Breast epithelium (tissue), 4 donors: Measurements from ENCODE around the gene FCSK. TPM values are rescaled to one million over a fixed set of nuclear protein-coding genes. Genes with fewer than 3 reads are reported as not detected.

Experiments
- DNase-seq, 2 donors: peaks; one replicate each; pipeline ENCODE4 v3.0.0-alpha.2; 2019; ENCODE audit warnings: low spot score in 2 of 2
- H3K27ac ChIP-seq, 2 donors: fragments of 200-600 bp; sonication (generic) in 1 of 2; one replicate each; pipeline ENCODE4 v1.5.1; 2016 to 2019; ENCODE audit warnings: mild to moderate bottlenecking in 1 of 2
- H3K27me3 ChIP-seq, 2 donors: fragments of 200-600 bp; sonication (generic) in 1 of 2; one replicate each; pipeline versions ENCODE4 v1.5.1 to v1.6.0; 2017 to 2019; ENCODE audit warnings: control low read depth in 1 of 2, mild to moderate bottlenecking in 1 of 2
- H3K36me3 ChIP-seq: fragments of 200-600 bp; one replicate; pipeline ENCODE4 v1.5.1; 2019
- H3K4me1 ChIP-seq, 2 donors: fragments of 200-600 bp; sonication (generic); one replicate each; pipeline ENCODE4 v1.5.1; 2016 to 2019; ENCODE audit warnings: control low read depth in 1 of 2
- H3K4me3 ChIP-seq, 3 donors: fragments of 200-600 bp; sonication (generic); 1 replicate in 2 of 3; 2 replicates in 1 of 3; pipeline ENCODE4 v1.5.1; 2016 to 2019; ENCODE audit warnings: mild to moderate bottlenecking in 3 of 3, moderate library complexity in 2 of 3
- H3K9me3 ChIP-seq, 2 donors: fragments of 200-600 bp; sonication (generic) in 1 of 2; one replicate each; pipeline ENCODE4 v1.5.1; 2016 to 2019; ENCODE audit warnings: control low read depth in 1 of 2
- CTCF ChIP-seq, 3 donors: fragments of 450-650 bp; IDR thresholded peaks; one replicate each; pipeline ENCODE4 v1.5.1; 2016 to 2017; ENCODE audit warnings: antibody characterized with exemption in 3 of 3, mild to moderate bottlenecking in 3 of 3, moderate library complexity in 3 of 3
- POLR2A ChIP-seq: fragments of 450-650 bp; IDR thresholded peaks from one replicate; pipeline ENCODE4 v1.6.1; 2016; ENCODE audit warnings: antibody characterized with exemption, mild to moderate bottlenecking, moderate library complexity
- POLR2AphosphoS5 ChIP-seq, 3 donors: sonication (generic); formaldehyde crosslinking; IDR thresholded peaks; one replicate each; pipeline ENCODE4 v1.6.1; 2017; ENCODE audit warnings: antibody characterized with exemption in 3 of 3
- intact Hi-C: fragments of 100-400 bp; cut with DNase I; formaldehyde crosslinking; loops from one replicate; pipeline ENCODE4 v1.15.1; 2023; ENCODE audit warnings: low total_unique reads
- total RNA-seq, 3 donors: library from RNA; depleted of rRNA; stranded (reverse); fragments of >200 nt; gene quantifications; one replicate each; pipeline ENCODE4 v1.1.0, GENCODE V29; 2016

FCSK gene
- total RNA-seq, 3 donors from 2014 or later: 10.7 to 27.8 (median 18.0) TPM

- H3K36me3 ChIP-seq: no peaks in the 10 kb centered on the region
- H3K4me3 ChIP-seq: no peak overlapping the region
- no peaks in the 10 kb centered on the region for H3K27me3 ChIP-seq
- TF ChIP-seq POLR2AphosphoS5 (IDR thresholded peaks at IDR 0.05) (no peak), POLR2A (no peak), CTCF (IDR thresholded peaks at IDR 0.05) (peak in 1 of 3 donors; percentile 8)
- intact Hi-C loops: no loop called here
- no peaks in the 10 kb centered on the region for H3K4me1 ChIP-seq
- DNase-seq: no peak
- no peaks in the 10 kb centered on the region for H3K9me3 ChIP-seq
- no peak overlapping the region for H3K27ac ChIP-seq
Measured at GRCh38 chr16:70470927-70471341, 16.5 kb downstream of the FCSK start.

GRCh38 chr16:70472786-70473433 lies 18.5 kb downstream of the FCSK start:
- no peak overlapping the region for H3K27ac ChIP-seq
- intact Hi-C loops: no loop called here
- no peak for DNase-seq
- no peaks in the 10 kb centered on the region for H3K27me3 ChIP-seq
- H3K9me3 ChIP-seq: no peaks in the 10 kb centered on the region
- no peaks in the 10 kb centered on the region for H3K36me3 ChIP-seq
- no peaks in the 10 kb centered on the region for H3K4me1 ChIP-seq
- no peak overlapping the region for H3K4me3 ChIP-seq
- TF ChIP-seq POLR2A (no peak), POLR2AphosphoS5 (IDR thresholded peaks at IDR 0.05) (no peak), CTCF (IDR thresholded peaks at IDR 0.05) (no peak)

DNA sequence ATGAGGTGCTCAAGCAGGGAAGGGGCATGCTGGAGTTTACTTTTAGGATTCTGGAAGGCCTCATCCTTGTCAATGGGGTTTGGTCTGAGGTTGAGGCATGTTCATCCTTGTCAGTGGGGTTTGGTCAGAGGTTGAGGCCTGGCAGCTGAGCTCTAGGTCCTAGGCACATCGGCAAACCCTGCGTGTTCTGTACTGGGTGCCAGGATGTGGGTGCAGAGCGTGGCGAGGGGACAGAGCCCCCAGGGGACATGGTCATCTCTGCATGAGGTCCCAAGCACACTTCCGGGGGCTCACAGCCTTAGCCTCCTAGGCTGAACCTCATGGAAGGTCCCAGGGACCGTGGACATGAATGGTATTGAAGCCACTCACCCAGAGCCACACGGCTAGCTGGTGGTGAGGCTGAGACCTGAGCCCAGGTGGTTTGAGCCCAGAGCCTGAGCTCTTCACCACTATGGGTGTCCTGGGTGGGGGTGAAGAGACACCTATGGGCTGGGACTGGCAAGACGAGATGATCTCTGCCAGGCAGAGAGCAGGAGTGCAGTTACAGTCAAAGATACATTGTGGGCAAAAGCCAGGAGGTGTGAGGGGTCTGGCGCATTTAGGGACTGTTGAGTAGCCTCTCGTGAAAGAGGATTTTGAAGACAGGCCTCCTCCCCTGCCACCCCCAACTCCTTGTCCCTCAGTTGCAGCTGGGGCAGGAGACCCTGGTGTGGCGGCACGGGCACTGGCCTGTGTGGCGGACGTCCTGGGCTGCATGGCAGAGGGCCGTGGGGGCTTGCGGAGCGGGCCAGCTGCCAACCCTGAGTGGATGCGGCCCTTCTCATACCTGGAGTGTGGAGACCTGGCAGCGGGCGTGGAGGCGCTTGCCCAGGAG lies 19.3 kb downstream of the FCSK start:
- TF ChIP-seq CTCF (IDR thresholded peaks at IDR 0.05): no peak
- no peak for TF ChIP-seq POLR2A
- no peak for TF ChIP-seq POLR2AphosphoS5 (IDR thresholded peaks at IDR 0.05)
- Histone ChIP-seq H3K4me1 (no peaks in the 10 kb centered on the region), H3K36me3 (no peaks in the 10 kb centered on the region), H3K27ac (no peak overlapping the region), H3K4me3 (no peak overlapping the region), H3K9me3 (no peaks in the 10 kb centered on the region), H3K27me3 (no peaks in the 10 kb centered on the region)
- intact Hi-C loops: no loop called here
- no peak for DNase-seq

DNA sequence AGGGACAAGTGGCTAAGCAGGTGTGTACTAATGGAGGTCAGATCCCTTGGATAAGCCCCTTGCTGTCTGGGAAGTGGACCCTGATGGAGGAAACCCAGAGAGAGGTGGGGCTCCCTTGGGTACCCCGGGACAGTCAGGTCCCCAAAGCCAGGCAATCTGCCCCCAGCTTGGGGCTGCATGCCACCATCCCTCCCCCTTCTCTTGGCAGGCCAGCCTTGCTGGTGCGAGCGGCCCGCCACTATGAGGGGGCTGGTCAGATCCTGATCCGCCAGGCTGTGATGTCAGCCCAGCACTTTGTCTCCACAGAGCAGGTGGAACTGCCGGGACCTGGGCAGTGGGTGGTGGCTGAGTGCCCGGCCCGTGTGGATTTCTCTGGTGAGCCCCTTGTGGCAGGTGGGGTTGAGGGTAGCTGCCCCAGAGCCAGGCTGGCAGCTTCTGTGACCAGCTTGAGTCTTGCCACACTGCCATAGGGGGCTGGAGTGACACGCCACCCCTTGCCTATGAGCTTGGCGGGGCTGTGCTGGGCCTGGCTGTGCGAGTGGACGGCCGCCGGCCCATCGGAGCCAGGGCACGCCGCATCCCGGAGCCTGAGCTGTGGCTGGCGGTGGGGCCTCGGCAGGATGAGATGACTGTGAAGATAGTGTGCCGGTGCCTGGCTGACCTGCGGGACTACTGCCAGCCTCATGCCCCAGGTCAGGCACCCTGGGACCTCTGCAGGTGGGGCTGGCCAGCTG lies 20.1 kb downstream of the FCSK start:
- Histone ChIP-seq H3K9me3 (no peaks in the 10 kb centered on the region), H3K4me3 (no peak overlapping the region), H3K27ac (no peak overlapping the region), H3K4me1 (no peaks in the 10 kb centered on the region), H3K36me3 (no peaks in the 10 kb centered on the region), H3K27me3 (no peaks in the 10 kb centered on the region)
- intact Hi-C loops: no loop called here
- no peak for DNase-seq
- no peak for TF ChIP-seq POLR2AphosphoS5 (IDR thresholded peaks at IDR 0.05)
- TF ChIP-seq POLR2A: no peak
- no peak for TF ChIP-seq CTCF (IDR thresholded peaks at IDR 0.05)
